Measurements from ENCODE around the gene TMEM72. TPM values are rescaled to one million over a fixed set of nuclear protein-coding genes. Genes with fewer than 3 reads are reported as not detected.

TMEM72 gene
- total and polyA plus RNA-seq, 2 donors (not counting 1 experiment from before 2014, with no cell fraction given) = not detected

DNA sequence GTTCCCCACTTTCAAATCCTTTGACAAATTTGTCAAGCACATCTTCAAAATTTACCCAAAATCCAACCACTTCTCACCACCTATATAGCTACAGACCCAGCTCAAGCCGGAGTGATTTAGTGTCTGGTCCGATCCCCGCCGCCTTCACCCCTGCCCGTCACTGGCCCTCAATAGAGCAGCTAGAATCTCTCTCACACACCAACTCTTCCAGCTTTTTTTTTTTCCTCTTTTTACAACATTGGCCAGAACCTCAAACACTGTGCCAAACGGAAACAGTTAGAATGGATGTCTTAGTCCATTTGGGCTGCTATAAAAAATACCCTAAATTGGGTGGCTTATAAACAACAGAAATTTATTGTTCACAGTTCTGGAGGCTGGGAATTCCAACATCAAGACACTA is 41.1 kb upstream of the TMEM72 start:
- H3K4me1 ChIP-seq (ENCODE audit: control insufficient read depth in 2 of 2, insufficient read depth in 2 of 2, low read length in 2 of 2) = peaks cover 3% of the 10 kb centered on the region in 2 donors
- no peaks in the 10 kb centered on the region for H3K79me2 ChIP-seq (ENCODE audit: control insufficient read depth, insufficient read depth, low read length)
- ChIA-PET CTCF (interaction anchor here (1.1 to 1.3 kb wide), 2 partner anchors 8 to 1199 kb away, joined by 3 read pairs; no protein-coding TSS in a partner anchor), POLR2A (no interaction called here)
- H3K27me3 ChIP-seq (replicated peaks in 1 of 4; ENCODE audit: control extremely low read depth in 1 of 4, control insufficient read depth in 3 of 4, insufficient read depth in 4 of 4, low read length in 3 of 4) = peaks cover 0 to 13% (median 6%) of the 10 kb centered on the region in 4 experiments
- ATAC-seq (ENCODE audit: low read depth) (no peak), DNase-seq (no peak)
- H3K4me2 ChIP-seq (replicated peaks; ENCODE audit: low read depth, low read length, poor library complexity, severe bottlenecking) = no peak overlapping the region
- intact Hi-C loops (cut with micrococcal nuclease) = no loop called here
- WGBS (ENCODE audit: insufficient coverage) = 100% methylated on average over 5 of the region's 6 CpGs
- H4K20me1 ChIP-seq (ENCODE audit: control insufficient read depth, insufficient read depth, low read length, poor library complexity, severe bottlenecking) = no peaks in the 10 kb centered on the region
- H3K9me3 Mint-ChIP-seq (ENCODE audit: insufficient read depth) = no peaks in the 10 kb centered on the region
- no peaks in the 10 kb centered on the region for H3K9me3 ChIP-seq (ENCODE audit: control extremely low read depth in 1 of 3, control insufficient read depth in 2 of 3, insufficient read depth in 1 of 3, low read length in 2 of 3)
- no peak overlapping the region for H2AFZ ChIP-seq (ENCODE audit: insufficient read depth, low read depth, low read length, poor library complexity, severe bottlenecking)
- no peak overlapping the region for H3K9ac ChIP-seq (ENCODE audit: low read length)
- H3K36me3 ChIP-seq (replicated peaks in 1 of 2; ENCODE audit: control extremely low read depth in 1 of 2, control insufficient read depth in 1 of 2, extremely low read depth in 1 of 2, insufficient read depth in 2 of 2, low read length in 1 of 2) = no peaks in the 10 kb centered on the region
- no peak overlapping the region for H3K27ac Mint-ChIP-seq
- peaks cover 37% of the 10 kb centered on the region for H3K27me3 Mint-ChIP-seq
- no peak overlapping the region for H3K4me3 Mint-ChIP-seq
- TF ChIP-seq, protein P1, sequence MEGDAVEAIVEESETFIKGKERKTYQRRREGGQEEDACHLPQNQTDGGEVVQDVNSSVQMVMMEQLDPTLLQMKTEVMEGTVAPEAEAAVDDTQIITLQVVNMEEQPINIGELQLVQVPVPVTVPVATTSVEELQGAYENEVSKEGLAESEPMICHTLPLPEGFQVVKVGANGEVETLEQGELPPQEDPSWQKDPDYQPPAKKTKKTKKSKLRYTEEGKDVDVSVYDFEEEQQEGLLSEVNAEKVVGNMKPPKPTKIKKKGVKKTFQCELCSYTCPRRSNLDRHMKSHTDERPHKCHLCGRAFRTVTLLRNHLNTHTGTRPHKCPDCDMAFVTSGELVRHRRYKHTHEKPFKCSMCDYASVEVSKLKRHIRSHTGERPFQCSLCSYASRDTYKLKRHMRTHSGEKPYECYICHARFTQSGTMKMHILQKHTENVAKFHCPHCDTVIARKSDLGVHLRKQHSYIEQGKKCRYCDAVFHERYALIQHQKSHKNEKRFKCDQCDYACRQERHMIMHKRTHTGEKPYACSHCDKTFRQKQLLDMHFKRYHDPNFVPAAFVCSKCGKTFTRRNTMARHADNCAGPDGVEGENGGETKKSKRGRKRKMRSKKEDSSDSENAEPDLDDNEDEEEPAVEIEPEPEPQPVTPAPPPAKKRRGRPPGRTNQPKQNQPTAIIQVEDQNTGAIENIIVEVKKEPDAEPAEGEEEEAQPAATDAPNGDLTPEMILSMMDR (IDR thresholded peaks at IDR 0.05) = no peak
- no peak for TF ChIP-seq EZH2 (IDR thresholded peaks at IDR 0.05; ENCODE audit: borderline replicate concordance, insufficient read depth, low read depth, low read length, poor library complexity, severe bottlenecking)
- H3K27ac ChIP-seq (ENCODE audit: low read length in 2 of 2) = no peak overlapping the region
- peaks cover under 1% of the 10 kb centered on the region for H3K4me1 Mint-ChIP-seq
- no peak overlapping the region for H3K4me3 ChIP-seq (ENCODE audit: control extremely low read depth in 1 of 5, extremely low read depth in 1 of 5, insufficient read depth in 1 of 5, low read depth in 2 of 5, low read length in 4 of 5)

DNA sequence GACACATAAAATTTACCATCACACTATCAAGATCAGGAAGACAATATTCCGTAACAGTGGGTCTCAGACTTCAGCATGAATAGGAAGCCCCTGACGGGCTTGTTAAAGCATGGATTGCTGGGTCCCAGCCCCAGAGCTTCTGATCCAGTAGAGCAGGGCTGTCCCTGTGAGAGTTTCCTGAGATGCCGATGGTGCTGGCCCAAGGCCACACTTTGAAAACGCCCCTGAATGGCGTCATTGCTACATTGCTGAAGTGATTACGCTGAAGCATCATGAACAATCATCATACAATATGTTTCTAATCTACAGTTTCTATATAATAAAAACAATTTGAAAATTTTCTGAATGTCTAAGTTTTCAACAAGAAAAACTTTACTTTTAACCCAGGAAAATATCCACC is 38.0 kb upstream of the TMEM72 start:
- H3K4me3 ChIP-seq (ENCODE audit: control extremely low read depth in 1 of 5, extremely low read depth in 1 of 5, insufficient read depth in 1 of 5, low read depth in 2 of 5, low read length in 4 of 5) = no peak overlapping the region
- intact Hi-C loops (cut with micrococcal nuclease) = no loop called here
- DNase-seq (no peak), ATAC-seq (ENCODE audit: low read depth) (no peak)
- H3K4me1 ChIP-seq (ENCODE audit: control insufficient read depth in 2 of 2, insufficient read depth in 2 of 2, low read length in 2 of 2) = no peaks in the 10 kb centered on the region
- H3K27ac ChIP-seq (ENCODE audit: low read length in 2 of 2) = no peak overlapping the region
- 96% methylated on average over 3 of the region's 6 CpGs for WGBS (ENCODE audit: insufficient coverage)
- H2AFZ ChIP-seq (ENCODE audit: insufficient read depth, low read depth, low read length, poor library complexity, severe bottlenecking) = no peak overlapping the region
- Mint-ChIP-seq H3K9me3 (ENCODE audit: insufficient read depth) (no peaks in the 10 kb centered on the region), H3K27me3 (peaks cover 17% of the 10 kb centered on the region), H3K27ac (no peak overlapping the region), H3K4me3 (no peak overlapping the region), H3K4me1 (no peaks in the 10 kb centered on the region)
- CTCF ChIA-PET = interaction anchor here (1.1 kb wide), 1 partner anchor 15 kb away, joined by 3 read pairs; no protein-coding TSS in a partner anchor
- TF ChIP-seq, protein P1 (IDR thresholded peaks at IDR 0.05) = no peak
- TF ChIP-seq EZH2 (IDR thresholded peaks at IDR 0.05; ENCODE audit: borderline replicate concordance, insufficient read depth, low read depth, low read length, poor library complexity, severe bottlenecking) = no peak
- H3K36me3 ChIP-seq (replicated peaks in 1 of 2; ENCODE audit: control extremely low read depth in 1 of 2, control insufficient read depth in 1 of 2, extremely low read depth in 1 of 2, insufficient read depth in 2 of 2, low read length in 1 of 2) = no peaks in the 10 kb centered on the region
- peaks cover 0 to 2% (median 0%) of the 10 kb centered on the region in 4 experiments for H3K27me3 ChIP-seq (replicated peaks in 1 of 4; ENCODE audit: control extremely low read depth in 1 of 4, control insufficient read depth in 3 of 4, insufficient read depth in 4 of 4, low read length in 3 of 4)
- no peak overlapping the region for H3K9ac ChIP-seq (ENCODE audit: low read length)
- H4K20me1 ChIP-seq (ENCODE audit: control insufficient read depth, insufficient read depth, low read length, poor library complexity, severe bottlenecking) = no peaks in the 10 kb centered on the region
- H3K4me2 ChIP-seq (replicated peaks; ENCODE audit: low read depth, low read length, poor library complexity, severe bottlenecking) = no peak overlapping the region
- POLR2A ChIA-PET = no interaction called here
- no peaks in the 10 kb centered on the region for H3K9me3 ChIP-seq (ENCODE audit: control extremely low read depth in 1 of 3, control insufficient read depth in 2 of 3, insufficient read depth in 1 of 3, low read length in 2 of 3)
- no peaks in the 10 kb centered on the region for H3K79me2 ChIP-seq (ENCODE audit: control insufficient read depth, insufficient read depth, low read length)

Measured in B cell (primary cell).